ENCODE measurements around the gene SART1.

The SART1 gene

GRCh38 chr11:65934014-65934413 lies 27.5 kb upstream of the SART1 start:
- no peak for DNase-seq (ENCODE audit: low read depth, low spot score)
- H3K9ac ChIP-seq (ENCODE audit: insufficient read length, low read depth) = no peak overlapping the region
- H3K4me3 ChIP-seq (ENCODE audit: insufficient read length, low read depth) = no peak overlapping the region
- no peaks in the 10 kb centered on the region for H3K9me3 ChIP-seq (ENCODE audit: insufficient read depth, low read length)
- H3K36me3 ChIP-seq (ENCODE audit: insufficient read depth, insufficient read length, low read length) = no peaks in the 10 kb centered on the region
- peaks cover 3% of the 10 kb centered on the region for H3K4me1 ChIP-seq (ENCODE audit: insufficient read depth, insufficient read length)
- H3K27me3 ChIP-seq (ENCODE audit: insufficient read depth, insufficient read length) = no peaks in the 10 kb centered on the region
- TF ChIP-seq ZNF274 (IDR thresholded peaks at IDR 0.05; ENCODE audit: low read depth, low read length) = no peak
- TF ChIP-seq YY1 (IDR thresholded peaks at IDR 0.05; ENCODE audit: insufficient read depth, insufficient read length) = no peak

GRCh38 chr11:65937766-65938165 lies 23.8 kb upstream of the SART1 start:
- no peaks in the 10 kb centered on the region for H3K9me3 ChIP-seq (ENCODE audit: insufficient read depth, low read length)
- H3K9ac ChIP-seq (ENCODE audit: insufficient read length, low read depth) = no peak overlapping the region
- no peaks in the 10 kb centered on the region for H3K27me3 ChIP-seq (ENCODE audit: insufficient read depth, insufficient read length)
- no peaks in the 10 kb centered on the region for H3K36me3 ChIP-seq (ENCODE audit: insufficient read depth, insufficient read length, low read length)
- TF ChIP-seq YY1 (IDR thresholded peaks at IDR 0.05; ENCODE audit: insufficient read depth, insufficient read length) (no peak), ZNF274 (IDR thresholded peaks at IDR 0.05; ENCODE audit: low read depth, low read length) (no peak), SUZ12 (IDR thresholded peaks at IDR 0.05; ENCODE audit: extremely low read depth, insufficient read depth, insufficient read length) (no peak)
- no peak for DNase-seq (ENCODE audit: low read depth, low spot score)
- no peak overlapping the region for H3K4me3 ChIP-seq (ENCODE audit: insufficient read length, low read depth)
- H3K4me1 ChIP-seq (ENCODE audit: insufficient read depth, insufficient read length) = peaks cover 7% of the 10 kb centered on the region

DNA sequence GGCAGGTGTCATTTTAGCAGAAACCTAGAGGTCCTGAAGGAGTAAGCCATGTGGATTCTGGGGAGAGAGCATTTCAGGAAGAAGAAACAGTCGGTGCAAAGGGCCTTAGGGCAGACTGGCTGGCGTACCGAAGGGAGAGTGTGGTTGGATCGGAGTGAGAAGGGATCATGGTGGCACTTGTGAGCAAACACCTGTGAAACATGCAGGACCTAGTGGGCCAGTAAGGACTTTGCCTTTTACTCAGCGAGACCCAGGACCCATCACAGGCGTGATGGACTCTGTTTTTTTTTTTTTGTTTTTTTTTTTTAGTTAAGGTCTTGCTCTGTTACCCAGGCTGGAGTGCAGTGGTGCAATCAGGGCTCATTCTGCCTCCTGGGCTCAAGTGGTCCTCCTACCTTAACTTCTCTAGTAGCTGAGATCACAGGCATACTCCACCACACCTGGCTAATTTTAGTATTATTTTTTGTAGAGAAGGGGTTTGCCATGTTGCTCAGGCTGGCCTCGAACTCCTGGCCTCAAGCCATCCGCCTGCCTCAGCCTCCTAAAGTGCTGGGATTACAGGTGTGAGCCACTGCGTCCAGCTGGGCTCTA lies 19.7 kb upstream of the SART1 start:
- Histone ChIP-seq H3K36me3 (ENCODE audit: insufficient read depth, insufficient read length, low read length) (no peaks in the 10 kb centered on the region), H3K4me3 (ENCODE audit: insufficient read length, low read depth) (no peak overlapping the region), H3K9ac (ENCODE audit: insufficient read length, low read depth) (no peak overlapping the region), H3K27me3 (ENCODE audit: insufficient read depth, insufficient read length) (no peaks in the 10 kb centered on the region), H3K4me1 (ENCODE audit: insufficient read depth, insufficient read length) (peaks cover 10% of the 10 kb centered on the region), H3K9me3 (ENCODE audit: insufficient read depth, low read length) (no peaks in the 10 kb centered on the region)
- no peak for DNase-seq (ENCODE audit: low read depth, low spot score)
- TF ChIP-seq YY1 (IDR thresholded peaks at IDR 0.05; ENCODE audit: insufficient read depth, insufficient read length) (no peak), ZNF274 (IDR thresholded peaks at IDR 0.05; ENCODE audit: low read depth, low read length) (no peak), SUZ12 (IDR thresholded peaks at IDR 0.05; ENCODE audit: extremely low read depth, insufficient read depth, insufficient read length) (no peak)

DNA sequence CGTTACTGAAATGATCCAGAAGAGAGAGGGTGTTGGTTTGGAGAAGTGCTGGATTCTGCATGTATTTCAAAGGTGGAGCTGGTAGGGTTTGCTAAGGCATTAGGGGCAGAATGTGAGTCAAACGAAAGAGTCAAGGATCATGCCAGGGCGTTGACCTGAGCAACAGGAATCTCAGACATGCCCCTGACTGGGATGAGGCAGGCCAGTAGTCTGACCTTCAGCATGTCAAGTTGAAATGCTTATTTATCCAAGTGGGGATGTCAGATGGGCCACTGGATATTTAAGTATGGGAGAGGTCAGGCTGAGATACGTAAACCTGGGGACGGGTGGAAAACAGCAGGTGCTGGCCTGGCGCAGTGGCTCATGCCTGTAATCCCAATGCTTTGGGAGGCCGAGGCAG lies 19.0 kb upstream of the SART1 start:
- H3K27me3 ChIP-seq (ENCODE audit: insufficient read depth, insufficient read length) = no peaks in the 10 kb centered on the region
- H3K9ac ChIP-seq (ENCODE audit: insufficient read length, low read depth) = no peak overlapping the region
- no peak for DNase-seq (ENCODE audit: low read depth, low spot score)
- H3K9me3 ChIP-seq (ENCODE audit: insufficient read depth, low read length) = no peaks in the 10 kb centered on the region
- no peak for TF ChIP-seq SUZ12 (IDR thresholded peaks at IDR 0.05; ENCODE audit: extremely low read depth, insufficient read depth, insufficient read length)
- no peak for TF ChIP-seq YY1 (IDR thresholded peaks at IDR 0.05; ENCODE audit: insufficient read depth, insufficient read length)
- no peak for TF ChIP-seq ZNF274 (IDR thresholded peaks at IDR 0.05; ENCODE audit: low read depth, low read length)
- H3K36me3 ChIP-seq (ENCODE audit: insufficient read depth, insufficient read length, low read length) = no peaks in the 10 kb centered on the region
- H3K4me1 ChIP-seq (ENCODE audit: insufficient read depth, insufficient read length) = peaks cover 16% of the 10 kb centered on the region
- H3K4me3 ChIP-seq (ENCODE audit: insufficient read length, low read depth) = no peak overlapping the region

DNA sequence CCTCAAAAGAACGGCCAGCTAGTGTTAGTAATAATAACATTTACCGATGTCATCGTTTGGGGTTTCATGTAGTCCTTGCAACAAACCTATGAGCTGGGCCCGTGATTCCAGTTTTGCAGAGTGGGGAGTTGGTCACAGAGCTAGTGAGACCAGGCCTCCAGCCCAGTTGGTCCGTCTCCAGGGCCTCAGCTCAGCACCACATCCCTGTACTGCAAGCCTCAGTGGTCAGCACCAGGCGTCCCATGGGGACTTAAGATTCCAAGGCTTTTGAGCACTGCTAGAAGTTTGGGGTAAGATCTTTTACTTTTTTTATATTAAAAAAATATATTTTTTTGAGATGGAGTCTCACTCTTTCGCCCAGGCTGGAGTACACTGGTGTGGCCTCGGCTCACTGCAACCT lies 17.3 kb upstream of the SART1 start:
- H3K4me1 ChIP-seq (ENCODE audit: insufficient read depth, insufficient read length) = peaks cover 16% of the 10 kb centered on the region
- no peaks in the 10 kb centered on the region for H3K9me3 ChIP-seq (ENCODE audit: insufficient read depth, low read length)
- H3K9ac ChIP-seq (ENCODE audit: insufficient read length, low read depth) = no peak overlapping the region
- no peaks in the 10 kb centered on the region for H3K36me3 ChIP-seq (ENCODE audit: insufficient read depth, insufficient read length, low read length)
- no peak for DNase-seq (ENCODE audit: low read depth, low spot score)
- no peak overlapping the region for H3K4me3 ChIP-seq (ENCODE audit: insufficient read length, low read depth)
- TF ChIP-seq SUZ12 (IDR thresholded peaks at IDR 0.05; ENCODE audit: extremely low read depth, insufficient read depth, insufficient read length) = no peak
- no peaks in the 10 kb centered on the region for H3K27me3 ChIP-seq (ENCODE audit: insufficient read depth, insufficient read length)

DNA sequence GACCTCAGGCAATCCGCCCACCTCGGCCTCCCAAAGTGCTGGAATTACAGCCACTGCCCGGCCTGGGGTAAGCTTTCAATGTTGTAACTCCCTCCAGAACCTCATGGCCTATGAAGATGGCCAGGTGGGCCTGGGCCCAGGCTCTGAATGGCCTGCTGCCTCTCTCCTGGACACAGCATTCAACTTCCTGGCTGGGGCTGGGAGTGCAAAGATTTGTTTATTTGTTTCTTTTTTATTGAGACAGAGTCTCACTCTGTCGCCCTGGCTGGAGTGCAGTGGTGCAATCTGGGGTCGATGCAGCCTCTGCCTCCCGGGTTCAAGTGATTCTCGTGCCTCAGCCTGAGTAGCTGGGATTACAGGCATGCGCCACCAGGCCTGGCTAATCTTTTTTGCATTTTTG lies 16.8 kb upstream of the SART1 start:
- TF ChIP-seq SUZ12 (IDR thresholded peaks at IDR 0.05; ENCODE audit: extremely low read depth, insufficient read depth, insufficient read length) = no peak
- TF ChIP-seq YY1 (IDR thresholded peaks at IDR 0.05; ENCODE audit: insufficient read depth, insufficient read length) = no peak
- no peak for TF ChIP-seq ZNF274 (IDR thresholded peaks at IDR 0.05; ENCODE audit: low read depth, low read length)

GRCh38 chr11:65945430-65945911 lies 16.1 kb upstream of the SART1 start, which contains the start of gene TSGA10IP:
TSS of gene TSGA10IP (plus strand) at chr11:65945480. CDS start at chr11:65945676, 196 bp downstream.
- Histone ChIP-seq H3K4me3 (ENCODE audit: insufficient read length, low read depth) (peak within 1 kb of the TSS; percentile 48), H3K4me1 (ENCODE audit: insufficient read depth, insufficient read length) (peaks cover 16% of the 10 kb centered on the region), H3K36me3 (ENCODE audit: insufficient read depth, insufficient read length, low read length) (no peaks in the 10 kb centered on the region), H3K9ac (ENCODE audit: insufficient read length, low read depth) (peak within 1 kb of the TSS; percentile 75), H3K27me3 (ENCODE audit: insufficient read depth, insufficient read length) (no peaks in the 10 kb centered on the region), H3K9me3 (ENCODE audit: insufficient read depth, low read length) (no peaks in the 10 kb centered on the region)
- peak; percentile 83 for DNase-seq (ENCODE audit: low read depth, low spot score)
- TF ChIP-seq YY1 (IDR thresholded peaks at IDR 0.05; ENCODE audit: insufficient read depth, insufficient read length) (no peak), SUZ12 (IDR thresholded peaks at IDR 0.05; ENCODE audit: extremely low read depth, insufficient read depth, insufficient read length) (no peak), ZNF274 (IDR thresholded peaks at IDR 0.05; ENCODE audit: low read depth, low read length) (no peak)

More for the DNA sequence above, 16.8 kb upstream of the SART1 start:
- Histone ChIP-seq H3K9ac (ENCODE audit: insufficient read length, low read depth) (no peak overlapping the region), H3K27me3 (ENCODE audit: insufficient read depth, insufficient read length) (no peaks in the 10 kb centered on the region), H3K9me3 (ENCODE audit: insufficient read depth, low read length) (no peaks in the 10 kb centered on the region), H3K4me1 (ENCODE audit: insufficient read depth, insufficient read length) (peaks cover 16% of the 10 kb centered on the region), H3K36me3 (ENCODE audit: insufficient read depth, insufficient read length, low read length) (no peaks in the 10 kb centered on the region), H3K4me3 (ENCODE audit: insufficient read length, low read depth) (no peak overlapping the region)
- no peak for DNase-seq (ENCODE audit: low read depth, low spot score)

Measured in NT2/D1 (cell line).